RWPE1 (cell line): ENCODE results near the gene MADCAM1.
"Not testable (repeated sequence)": the region's sequence is repeated elsewhere in the genome, so short reads cannot be mapped to it uniquely, and the experiment has no call there.

Source experiments
- CTCF ChIA-PET: fragments of 350-600 bp; sonication (Branson Sonifier 250); formaldehyde crosslinking; extraction: SDS; loops from one replicate; lab custom pipeline; 2021; lab: Yijun Ruan, JAX
- POLR2A ChIA-PET: fragments of 400-600 bp; formaldehyde crosslinking; extraction: SDS; loops from one replicate; lab custom pipeline; 2020; ENCODE audit warnings: antibody characterized with exemption; ENCODE audit not compliant: low non-redundant PET; lab: Yijun Ruan, JAX
- DNase-seq: peaks from one replicate; pipeline ENCODE4 v3.0.0; 2012; ENCODE audit warnings: low spot score
- H3K27ac ChIP-seq: fragments of 450-650 bp; 2 replicates; pipeline ENCODE4 v1.5.1; 2017
- TF ChIP-seq, protein P1 (sequence below): fragments of 450-650 bp; conservative IDR thresholded peaks from 2 replicates; pipeline ENCODE4 v1.5.1; 2017; ENCODE audit warnings: low read depth, mild to moderate bottlenecking

Gene MADCAM1

DNA sequence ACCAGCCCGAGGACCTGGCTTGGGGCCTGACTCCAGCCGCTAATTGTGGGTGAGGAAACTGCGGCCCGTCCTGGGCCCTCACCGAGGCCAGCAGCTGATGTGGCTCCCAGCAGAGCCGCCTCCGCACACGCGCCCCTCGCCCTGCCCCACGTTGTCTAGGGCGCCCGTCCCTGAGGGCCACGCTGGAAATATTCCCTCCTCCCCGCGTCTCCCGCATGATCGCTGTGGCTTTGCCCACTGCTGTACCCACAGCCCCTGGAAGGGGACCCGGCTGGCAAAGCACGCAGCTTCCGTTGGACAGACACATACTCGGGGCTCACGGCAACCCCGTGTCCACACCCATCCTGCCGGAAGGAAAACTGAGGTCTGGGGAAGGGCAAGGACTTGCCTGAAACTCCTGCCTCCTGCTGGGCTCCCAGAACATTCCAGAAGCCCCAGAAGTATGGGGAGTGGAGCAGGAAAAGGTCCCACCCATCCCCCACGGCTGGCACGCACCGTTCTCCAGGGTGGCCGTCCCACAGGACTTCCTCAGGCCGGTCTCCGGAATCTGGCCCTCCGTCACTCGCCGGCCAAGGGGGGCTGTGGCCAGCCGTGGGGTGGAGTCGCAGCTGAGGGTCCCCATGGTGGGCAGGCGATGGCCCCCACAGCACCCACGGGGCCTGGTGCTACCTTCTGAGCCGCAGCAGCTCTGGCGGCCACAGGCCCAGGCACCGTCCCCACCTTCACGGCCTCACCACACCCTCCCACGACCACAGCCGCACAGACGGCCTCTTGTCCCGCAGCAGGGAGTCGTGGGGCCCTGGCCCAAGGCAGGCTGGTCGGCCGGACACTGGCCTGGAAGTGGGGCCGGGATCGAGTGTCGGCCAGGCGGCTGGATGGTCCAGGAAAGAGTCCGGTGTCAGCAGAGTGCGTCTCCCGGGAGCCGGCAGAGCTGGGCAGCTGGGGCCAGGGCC, 21.9 kb upstream of the MADCAM1 start:
- no peak for DNase-seq
- H3K27ac ChIP-seq = no peak overlapping the region
- TF ChIP-seq, protein P1, sequence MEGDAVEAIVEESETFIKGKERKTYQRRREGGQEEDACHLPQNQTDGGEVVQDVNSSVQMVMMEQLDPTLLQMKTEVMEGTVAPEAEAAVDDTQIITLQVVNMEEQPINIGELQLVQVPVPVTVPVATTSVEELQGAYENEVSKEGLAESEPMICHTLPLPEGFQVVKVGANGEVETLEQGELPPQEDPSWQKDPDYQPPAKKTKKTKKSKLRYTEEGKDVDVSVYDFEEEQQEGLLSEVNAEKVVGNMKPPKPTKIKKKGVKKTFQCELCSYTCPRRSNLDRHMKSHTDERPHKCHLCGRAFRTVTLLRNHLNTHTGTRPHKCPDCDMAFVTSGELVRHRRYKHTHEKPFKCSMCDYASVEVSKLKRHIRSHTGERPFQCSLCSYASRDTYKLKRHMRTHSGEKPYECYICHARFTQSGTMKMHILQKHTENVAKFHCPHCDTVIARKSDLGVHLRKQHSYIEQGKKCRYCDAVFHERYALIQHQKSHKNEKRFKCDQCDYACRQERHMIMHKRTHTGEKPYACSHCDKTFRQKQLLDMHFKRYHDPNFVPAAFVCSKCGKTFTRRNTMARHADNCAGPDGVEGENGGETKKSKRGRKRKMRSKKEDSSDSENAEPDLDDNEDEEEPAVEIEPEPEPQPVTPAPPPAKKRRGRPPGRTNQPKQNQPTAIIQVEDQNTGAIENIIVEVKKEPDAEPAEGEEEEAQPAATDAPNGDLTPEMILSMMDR = no peak
- CTCF ChIA-PET = no interaction called here
- POLR2A ChIA-PET = no interaction called here

DNA sequence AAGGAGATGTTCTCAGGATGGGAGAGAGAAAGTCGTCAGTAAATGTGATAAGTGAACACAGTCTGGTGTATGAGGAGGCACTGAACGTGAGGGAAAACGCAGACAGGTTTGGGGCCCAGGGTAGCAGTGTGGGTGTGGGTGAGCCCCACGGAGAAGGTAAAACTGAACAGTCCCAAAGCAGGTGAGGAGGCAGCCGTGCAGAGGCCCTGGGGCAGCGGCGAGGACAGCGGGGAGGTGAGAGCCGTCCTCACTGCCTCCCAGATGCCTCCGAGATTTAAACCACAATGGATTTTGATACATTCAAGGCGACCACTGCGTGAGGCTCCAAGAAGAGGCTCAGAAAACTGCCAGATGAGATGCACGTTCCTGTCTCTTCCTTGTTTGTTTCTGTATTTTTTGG, 20.9 kb upstream of the MADCAM1 start:
- ChIA-PET CTCF (no interaction called here), POLR2A (no interaction called here)
- no peak for DNase-seq
- no peak overlapping the region for H3K27ac ChIP-seq
- TF ChIP-seq, protein P1 = no peak

DNA sequence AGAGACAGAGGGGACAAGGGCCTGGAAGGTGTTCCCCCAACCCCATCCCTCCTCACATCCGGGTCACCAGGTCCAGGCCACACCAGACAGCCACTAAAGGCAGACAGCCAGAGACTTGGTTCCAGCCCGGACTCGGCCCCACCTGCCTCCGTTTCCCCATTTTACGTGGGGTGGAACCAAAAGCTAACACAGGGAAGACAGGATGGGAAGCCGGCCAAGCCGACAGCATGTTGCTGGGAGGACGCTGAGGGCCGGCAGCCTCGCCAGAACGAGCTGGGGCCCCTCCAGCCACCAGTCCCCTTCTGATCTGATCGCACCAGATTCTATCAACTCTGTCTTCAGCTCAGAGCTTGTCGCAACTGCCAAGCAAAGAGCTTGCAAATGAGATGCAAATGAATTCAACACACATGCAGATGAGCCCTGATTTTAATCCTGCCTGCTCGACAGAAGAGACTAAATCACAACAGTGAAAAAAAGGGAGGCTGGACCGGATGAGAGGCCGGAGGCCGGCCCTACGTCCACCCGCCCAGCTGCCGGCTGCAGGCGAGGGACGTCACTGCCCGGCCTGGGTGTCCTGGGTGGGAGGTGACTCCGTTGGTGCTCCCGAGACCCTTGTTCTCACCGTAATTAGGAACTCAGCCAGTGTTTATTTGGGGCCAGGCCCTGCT, 17.9 kb upstream of the MADCAM1 start:
- no peak overlapping the region for H3K27ac ChIP-seq
- ChIA-PET POLR2A (interaction anchor here (0.6 kb wide), 1 partner anchor 222 kb away, joined by 5 read pairs; no protein-coding TSS in a partner anchor), CTCF (no interaction called here)
- TF ChIP-seq, protein P1 = no peak
- no peak for DNase-seq

DNA sequence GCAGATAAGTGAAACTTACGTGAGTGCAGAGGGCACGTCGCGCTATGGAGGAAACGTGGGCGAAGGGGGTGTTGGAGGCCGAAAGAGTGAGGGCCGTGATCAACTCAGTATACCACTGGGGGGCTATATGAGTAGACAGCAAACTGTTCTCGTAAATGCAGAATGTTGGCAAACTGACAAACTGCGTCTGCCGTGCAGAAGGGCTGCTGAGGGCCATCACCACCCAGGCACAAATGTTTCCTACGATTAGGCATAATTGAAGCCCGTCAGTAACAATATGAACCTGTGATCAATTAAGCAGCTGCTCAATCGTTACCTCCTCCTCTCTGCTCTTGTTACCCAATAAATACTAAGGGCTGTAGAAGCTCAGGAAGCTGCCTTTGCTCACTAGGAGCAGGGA, 17.3 kb upstream of the MADCAM1 start:
- no peak for DNase-seq
- CTCF ChIA-PET = no interaction called here
- TF ChIP-seq, protein P1 = no peak
- POLR2A ChIA-PET = interaction anchor here (0.6 kb wide), 1 partner anchor 221 kb away, joined by 5 read pairs; no protein-coding TSS in a partner anchor
- no peak overlapping the region for H3K27ac ChIP-seq

DNA sequence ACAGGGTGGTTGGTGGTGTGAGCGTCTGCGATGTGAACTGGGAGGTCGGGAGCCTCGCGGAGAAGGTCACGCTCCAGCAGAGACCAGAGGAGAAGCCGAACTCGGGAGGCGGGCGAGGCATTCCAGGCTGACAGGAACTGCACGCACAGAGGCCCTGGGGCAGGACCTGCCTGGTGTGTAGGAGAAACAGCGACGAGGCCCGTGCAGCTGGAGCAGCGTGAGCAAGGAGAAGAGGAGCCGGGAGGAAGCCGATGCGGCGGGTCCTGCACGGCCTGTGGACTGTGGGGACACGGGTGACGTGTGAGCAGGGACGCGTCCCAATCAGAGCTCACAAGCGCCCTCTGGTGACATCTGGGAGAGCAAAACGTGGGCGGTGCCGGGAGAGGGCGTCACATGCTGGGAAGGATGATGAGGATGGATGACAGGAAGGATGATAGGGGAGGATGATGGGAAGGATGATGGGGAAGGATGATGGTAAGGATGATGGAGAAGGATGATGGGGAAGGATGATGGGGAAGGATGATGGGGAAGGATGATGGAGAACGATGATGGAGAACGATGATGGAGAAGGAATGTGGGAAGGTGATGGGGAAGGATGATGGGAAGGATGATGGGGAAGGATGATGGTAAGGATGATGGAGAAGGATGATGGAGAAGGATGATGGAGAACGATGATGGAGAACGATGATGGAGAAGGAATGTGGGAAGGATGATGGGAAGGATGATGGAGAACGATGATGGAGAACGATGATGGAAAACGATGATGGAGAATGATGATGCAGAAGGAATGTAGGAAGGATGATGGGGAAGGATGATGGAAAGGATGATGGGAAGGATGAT, 16.1 kb upstream of the MADCAM1 start:
- 0 out of 2 replicates have a peak overlapping the region, but pooled peaks have one; percentile 15 for H3K27ac ChIP-seq
- ChIA-PET CTCF (no interaction called here), POLR2A (no interaction called here)
- TF ChIP-seq, protein P1 = no peak
- DNase-seq = no peak

DNA sequence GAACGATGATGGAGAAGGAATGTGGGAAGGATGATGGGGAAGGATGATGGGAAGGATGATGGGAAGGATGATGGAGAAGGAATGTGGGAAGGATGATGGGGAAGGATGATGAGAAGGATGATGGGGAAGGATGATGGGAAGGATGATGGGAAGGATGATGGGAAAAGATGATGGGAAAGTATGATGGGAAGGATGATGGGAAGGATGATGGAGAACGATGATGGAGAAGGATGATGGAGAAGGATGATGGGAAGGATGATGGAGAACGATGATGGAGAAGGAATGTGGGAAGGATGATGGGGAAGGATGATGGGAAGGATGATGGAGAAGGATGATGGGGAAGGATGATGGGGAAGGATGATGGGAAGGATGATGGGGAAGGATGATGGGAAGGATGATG, 15.2 kb upstream of the MADCAM1 start:
- H3K27ac ChIP-seq, DNase-seq, CTCF ChIA-PET, POLR2A ChIA-PET: not testable (repeated sequence)
